Naive thymus-derived CD8-positive, alpha-beta T cell (primary cell): ENCODE results near the gene LCE3A. TPM values are rescaled to one million over a fixed set of nuclear protein-coding genes. Genes with fewer than 3 reads are reported as not detected.
A peak's percentile ranks its signal among the peaks of the same experiment; 100 is the strongest.
"Not testable (repeated sequence)": the region's sequence is repeated elsewhere in the genome, so short reads cannot be mapped to it uniquely, and the experiment has no call there.

Experiments used
- ATAC-seq, 2 donors: fragments of 150-1000 bp; cut with Tn5 transposase in 1 of 2; sonication (Bioruptor Pico), chemical (Tn5 transposase) in 1 of 2; 1 replicate in 1 of 2; 2 replicates in 1 of 2; pipeline ENCODE4 v1.10.0; 2021; ENCODE audit warnings: mild to moderate bottlenecking in 2 of 2, moderate library complexity in 2 of 2
- POLR2A ChIA-PET: fragments of 350-600 bp; sonication (Branson Sonifier 250); formaldehyde crosslinking; loops from one replicate; lab custom pipeline; 2021; ENCODE audit warnings: antibody characterized with exemption; lab: Charles Lee
- DNase-seq, 10 donors: peaks; one replicate each; pipeline versions ENCODE4 v3.0.0 to v3.0.0-alpha.2; 2020 to 2022
- H3K27ac Mint-ChIP-seq, 10 donors: one replicate each; pipeline ENCODE4 v1.8.0; 2020 to 2022; ENCODE audit warnings: mild to moderate bottlenecking in 10 of 10, mixed read lengths in 10 of 10, moderate library complexity in 4 of 10, inconsistent platforms in 1 of 10
- H3K27me3 Mint-ChIP-seq, 5 donors: one replicate each; pipeline ENCODE4 v1.8.0; 2021 to 2022; ENCODE audit warnings: mixed read lengths in 5 of 5
- H3K36me3 Mint-ChIP-seq, 3 donors: one replicate each; pipeline ENCODE4 v1.8.0; 2020 to 2022; ENCODE audit warnings: mixed read lengths in 3 of 3, mild to moderate bottlenecking in 2 of 3, inconsistent platforms in 1 of 3
- H3K4me1 Mint-ChIP-seq, 4 donors: one replicate each; pipeline ENCODE4 v1.8.0; 2021 to 2022; ENCODE audit warnings: mixed read lengths in 4 of 4
- H3K4me3 Mint-ChIP-seq, 10 donors: one replicate each; pipeline ENCODE4 v1.8.0; 2020 to 2022; ENCODE audit warnings: mild to moderate bottlenecking in 10 of 10, mixed read lengths in 10 of 10, moderate library complexity in 6 of 10, inconsistent platforms in 1 of 10
- H3K9me3 Mint-ChIP-seq, 9 donors: one replicate each; pipeline ENCODE4 v1.8.0; 2020 to 2022; ENCODE audit warnings: mixed read lengths in 9 of 9, mild to moderate bottlenecking in 3 of 9, inconsistent platforms in 1 of 9, moderate library complexity in 1 of 9
- polyA plus RNA-seq, 3 donors: library from polyadenylated mRNA; unstranded; fragments of 300-500 nt; fragmentation: Illumina TruSeq; gene quantifications; one replicate each; pipeline ENCODE4 v1.2.3, GENCODE V29; 2021
- total RNA-seq, 8 experiments: library from RNA in 2 of 8; stranded (reverse) in 2 of 8; gene quantifications; one replicate each; pipeline ENCODE4 v1.2.3 and lab custom pipeline; 2021 to 2026

The LCE3A gene
- total and polyA plus RNA-seq, 5 experiments from 2014 or later = not detected

GRCh38 chr1:152626744-152627143 lies 3.8 kb upstream of the LCE3A start:
- POLR2A ChIA-PET = no interaction called here

GRCh38 chr1:152623203-152623844 lies 421 bp upstream of the LCE3A start:
- H3K27ac Mint-ChIP-seq = peak overlapping the region in 1 of 10 donors; percentile 35
- DNase-seq (no peak), ATAC-seq (no peak)

More at GRCh38 chr1:152626744-152627143, 3.8 kb upstream of the LCE3A start:
- no peak overlapping the region for H3K27ac Mint-ChIP-seq
- peaks cover 0 to 5% (median 2%) of the 10 kb centered on the region in 4 donors for H3K4me1 Mint-ChIP-seq
- no peak for ATAC-seq
- DNase-seq = no peak
- H3K4me3 Mint-ChIP-seq = no peak overlapping the region
- H3K27me3 Mint-ChIP-seq = peaks cover 15 to 63% (median 42%) of the 10 kb centered on the region in 5 donors
- H3K36me3 Mint-ChIP-seq = no peaks in the 10 kb centered on the region
- peaks cover 0 to 7% (median 0%) of the 10 kb centered on the region in 9 donors for H3K9me3 Mint-ChIP-seq

DNA sequence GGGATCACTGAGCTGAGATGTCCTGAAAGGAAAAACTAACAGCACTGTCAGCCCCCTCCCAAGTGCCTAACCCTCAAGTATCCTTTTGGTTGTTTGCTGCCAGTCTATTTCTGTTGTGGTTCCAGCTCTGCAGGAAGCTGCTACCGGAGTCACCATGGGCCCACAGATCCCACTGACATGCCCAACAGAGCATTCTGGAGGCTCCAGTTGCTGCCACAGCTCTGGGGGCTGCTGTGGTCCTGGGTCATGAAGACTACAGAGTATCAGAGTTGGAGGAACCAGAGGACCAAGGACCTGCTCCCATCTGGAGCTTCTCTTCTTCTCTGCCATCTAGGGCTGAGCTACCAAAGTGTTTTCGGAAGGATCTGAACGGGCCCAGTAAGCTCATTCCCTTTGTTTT lies 910 bp downstream of the LCE3A start:
- POLR2A ChIA-PET = no interaction called here
- peaks cover 0 to 24% (median 18%) of the 10 kb centered on the region in 9 donors for H3K9me3 Mint-ChIP-seq
- DNase-seq = no peak
- H3K36me3 Mint-ChIP-seq = peaks cover 0 to 12% (median 0%) of the 10 kb centered on the region in 3 donors
- no peak for ATAC-seq
- no peak overlapping the region for H3K27ac Mint-ChIP-seq
- H3K4me3 Mint-ChIP-seq = no peak overlapping the region
- H3K4me1 Mint-ChIP-seq = peaks cover 0 to 5% (median 2%) of the 10 kb centered on the region in 4 donors
- H3K27me3 Mint-ChIP-seq = peaks cover 10 to 23% (median 19%) of the 10 kb centered on the region in 5 donors

More at GRCh38 chr1:152623203-152623844, 421 bp upstream of the LCE3A start:
- no peak overlapping the region for H3K4me3 Mint-ChIP-seq
- POLR2A ChIA-PET = no interaction called here
- H3K36me3 Mint-ChIP-seq = peaks cover 0 to 11% (median 0%) of the 10 kb centered on the region in 3 donors
- H3K9me3 Mint-ChIP-seq = peaks cover 0 to 16% (median 10%) of the 10 kb centered on the region in 9 donors
- peaks cover 13 to 36% (median 29%) of the 10 kb centered on the region in 5 donors for H3K27me3 Mint-ChIP-seq
- H3K4me1 Mint-ChIP-seq = peaks cover 0 to 5% (median 2%) of the 10 kb centered on the region in 4 donors

GRCh38 chr1:152613511-152613910 lies 9.4 kb downstream of the LCE3A start, which contains the start of gene LCE3B:
LCE3B (plus strand) TSS chr1:152613811; CDS start chr1:152613811, 0 bp downstream.
- DNase-seq = no peak
- H3K36me3 Mint-ChIP-seq = peaks cover 0 to 3% (median 0%) of the 10 kb centered on the region in 3 donors
- peaks cover 0 to 12% (median 6%) of the 10 kb centered on the region in 9 donors for H3K9me3 Mint-ChIP-seq
- peaks cover 0 to 21% (median 9%) of the 10 kb centered on the region in 5 donors for H3K27me3 Mint-ChIP-seq
- H3K4me1 Mint-ChIP-seq = no peaks in the 10 kb centered on the region
- POLR2A ChIA-PET = no interaction called here
- no peak for ATAC-seq
- peak within 1 kb of the TSS in 1 of 10 donors; percentile 18 for H3K27ac Mint-ChIP-seq
- H3K4me3 Mint-ChIP-seq = no peak within 1 kb of the TSS

GRCh38 chr1:152599934-152600333 lies 23.0 kb downstream of the LCE3A start, which contains the start of gene LCE3C:
LCE3C (plus strand) TSS chr1:152600234; CDS start chr1:152600732, 498 bp downstream.
- no peak for DNase-seq
- peaks cover 0 to 9% (median 4%) of the 10 kb centered on the region in 5 donors for H3K27me3 Mint-ChIP-seq
- peaks cover 0 to 7% (median 0%) of the 10 kb centered on the region in 9 donors for H3K9me3 Mint-ChIP-seq
- H3K36me3 Mint-ChIP-seq = no peaks in the 10 kb centered on the region
- H3K4me1 Mint-ChIP-seq = no peaks in the 10 kb centered on the region
- ATAC-seq = no peak
- H3K4me3 Mint-ChIP-seq = no peak within 1 kb of the TSS
- POLR2A ChIA-PET = no interaction called here
- H3K27ac Mint-ChIP-seq = peak within 1 kb of the TSS in 1 of 10 donors; percentile 13

- POLR2A ChIA-PET = no interaction called here
- DNase-seq (no peak), ATAC-seq (no peak)
- no peak overlapping the region for H3K27ac Mint-ChIP-seq
- H3K27me3 Mint-ChIP-seq = peaks cover 0 to 6% (median 0%) of the 10 kb centered on the region in 5 donors
- H3K4me1 Mint-ChIP-seq = no peaks in the 10 kb centered on the region
- H3K4me3 Mint-ChIP-seq = no peak overlapping the region
- H3K9me3 Mint-ChIP-seq = peaks cover 0 to 10% (median 0%) of the 10 kb centered on the region in 9 donors
- H3K36me3 Mint-ChIP-seq = no peaks in the 10 kb centered on the region
Measured at GRCh38 chr1:152596986-152597385, 25.9 kb downstream of the LCE3A start.

GRCh38 chr1:152585586-152585985 lies 37.3 kb downstream of the LCE3A start:
- peaks cover 0 to 4% (median 0%) of the 10 kb centered on the region in 9 donors for H3K9me3 Mint-ChIP-seq
- no peaks in the 10 kb centered on the region for H3K36me3 Mint-ChIP-seq
- no peak overlapping the region for H3K4me3 Mint-ChIP-seq

GRCh38 chr1:152582647-152583046 lies 40.3 kb downstream of the LCE3A start:
- Mint-ChIP-seq H3K27me3 (peaks cover 4 to 22% (median 14%) of the 10 kb centered on the region in 5 donors), H3K4me3 (no peak overlapping the region), H3K4me1 (no peaks in the 10 kb centered on the region), H3K9me3 (peaks cover 0 to 4% (median 0%) of the 10 kb centered on the region in 9 donors), H3K36me3 (no peaks in the 10 kb centered on the region), H3K27ac (no peak overlapping the region)
- no peak for ATAC-seq
- no peak for DNase-seq
- POLR2A ChIA-PET = no interaction called here

More at GRCh38 chr1:152585586-152585985, 37.3 kb downstream of the LCE3A start:
- Mint-ChIP-seq H3K27me3 (peaks cover 1 to 6% (median 3%) of the 10 kb centered on the region in 5 donors), H3K4me1 (no peaks in the 10 kb centered on the region), H3K27ac (no peak overlapping the region)
- ATAC-seq (no peak), DNase-seq (no peak)
- POLR2A ChIA-PET = no interaction called here

GRCh38 chr1:152580433-152580832 lies 42.5 kb downstream of the LCE3A start, which contains the start of gene LCE3D:
LCE3D (minus strand) TSS chr1:152580516; CDS start chr1:152579936, 580 bp downstream.
- POLR2A ChIA-PET = no interaction called here
- Mint-ChIP-seq H3K27ac (no peak within 1 kb of the TSS), H3K4me3 (no peak within 1 kb of the TSS), H3K4me1 (no peaks in the 10 kb centered on the region), H3K27me3 (peaks cover 8 to 27% (median 14%) of the 10 kb centered on the region in 5 donors), H3K36me3 (no peaks in the 10 kb centered on the region), H3K9me3 (peaks cover 0 to 2% (median 0%) of the 10 kb centered on the region in 9 donors)
- no peak for DNase-seq
- ATAC-seq = no peak

DNA sequence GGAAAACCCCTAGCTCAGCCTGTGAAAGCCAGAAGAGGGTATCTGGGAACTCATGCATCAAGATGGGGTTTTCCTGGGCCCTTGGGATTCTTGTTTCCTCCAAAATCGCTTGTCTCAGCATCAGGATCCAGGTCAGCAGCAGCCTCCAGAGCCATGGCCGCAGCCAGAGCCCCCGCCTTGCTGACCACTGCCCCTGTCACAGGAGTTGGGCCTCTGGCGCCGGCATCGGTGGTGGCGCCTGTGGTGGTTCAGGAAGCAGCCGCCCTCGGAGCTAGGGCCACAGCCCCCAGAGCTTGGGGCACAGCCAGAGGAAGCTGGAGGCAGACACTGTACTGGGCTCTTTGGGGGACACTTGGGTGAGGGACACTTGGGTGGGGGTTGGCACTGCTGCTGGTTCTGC lies 43.4 kb downstream of the LCE3A start:
- DNase-seq, H3K4me3 Mint-ChIP-seq, ATAC-seq, H3K27ac Mint-ChIP-seq, H3K36me3 Mint-ChIP-seq, H3K9me3 Mint-ChIP-seq, POLR2A ChIA-PET, H3K4me1 Mint-ChIP-seq: not testable (repeated sequence)
- peaks cover 13 to 36% (median 18%) of the 10 kb centered on the region in 5 donors for H3K27me3 Mint-ChIP-seq

DNA sequence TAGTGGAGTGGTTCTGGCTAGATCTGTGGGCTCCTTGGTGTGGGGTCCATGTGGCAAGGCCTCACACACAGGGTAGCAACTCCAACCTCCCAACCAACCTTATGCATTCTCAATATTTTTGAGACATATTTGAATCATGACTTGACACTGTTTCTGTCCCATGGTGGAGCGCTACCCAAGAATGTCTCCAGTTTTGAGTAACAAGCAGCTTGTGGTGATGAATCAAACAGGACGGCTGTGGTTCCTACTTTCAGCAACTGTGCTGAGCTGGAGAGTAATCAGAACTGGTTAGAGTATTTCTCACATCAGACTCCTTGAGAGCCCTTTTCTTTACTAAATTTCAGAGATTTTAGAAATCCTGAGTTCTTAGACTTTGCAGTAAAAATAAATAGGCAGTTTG lies 45.7 kb downstream of the LCE3A start:
- no peak for ATAC-seq
- no peaks in the 10 kb centered on the region for H3K36me3 Mint-ChIP-seq
- POLR2A ChIA-PET = no interaction called here
- H3K4me3 Mint-ChIP-seq = no peak overlapping the region
- peaks cover 21 to 60% (median 35%) of the 10 kb centered on the region in 5 donors for H3K27me3 Mint-ChIP-seq
- no peaks in the 10 kb centered on the region for H3K9me3 Mint-ChIP-seq
- no peaks in the 10 kb centered on the region for H3K4me1 Mint-ChIP-seq
- no peak overlapping the region for H3K27ac Mint-ChIP-seq
- DNase-seq = no peak
